C4-2B (cell line): ENCODE data around the gene EXOC3L4.

Source experiments
- ZFX ChIP-seq: fragments of 450-650 bp; IDR thresholded peaks from 2 replicates; pipeline ENCODE4 v1.6.1; 2017
- TF ChIP-seq, protein P1 (sequence below): fragments of 450-650 bp; conservative IDR thresholded peaks from 2 replicates; pipeline ENCODE4 v1.5.1; 2017; ENCODE audit warnings: mild to moderate bottlenecking

DNA sequence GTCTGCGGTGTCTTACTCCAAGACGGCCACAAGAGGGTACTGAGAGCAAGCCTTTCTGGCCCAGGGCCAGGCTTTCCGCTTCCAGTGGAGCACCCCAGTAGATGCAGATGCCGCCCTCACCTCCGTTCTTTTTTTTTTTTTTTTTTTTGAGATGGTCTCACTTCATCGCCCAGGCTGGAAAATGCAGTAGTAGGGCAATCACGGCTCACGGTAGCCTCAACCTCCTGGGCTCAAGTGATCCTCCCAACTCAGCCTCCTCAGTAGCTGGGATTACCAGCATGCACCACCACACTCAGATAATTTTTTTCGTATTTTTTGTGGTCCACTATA lies 16.1 kb upstream of the EXOC3L4 start:
- TF ChIP-seq, protein P1, sequence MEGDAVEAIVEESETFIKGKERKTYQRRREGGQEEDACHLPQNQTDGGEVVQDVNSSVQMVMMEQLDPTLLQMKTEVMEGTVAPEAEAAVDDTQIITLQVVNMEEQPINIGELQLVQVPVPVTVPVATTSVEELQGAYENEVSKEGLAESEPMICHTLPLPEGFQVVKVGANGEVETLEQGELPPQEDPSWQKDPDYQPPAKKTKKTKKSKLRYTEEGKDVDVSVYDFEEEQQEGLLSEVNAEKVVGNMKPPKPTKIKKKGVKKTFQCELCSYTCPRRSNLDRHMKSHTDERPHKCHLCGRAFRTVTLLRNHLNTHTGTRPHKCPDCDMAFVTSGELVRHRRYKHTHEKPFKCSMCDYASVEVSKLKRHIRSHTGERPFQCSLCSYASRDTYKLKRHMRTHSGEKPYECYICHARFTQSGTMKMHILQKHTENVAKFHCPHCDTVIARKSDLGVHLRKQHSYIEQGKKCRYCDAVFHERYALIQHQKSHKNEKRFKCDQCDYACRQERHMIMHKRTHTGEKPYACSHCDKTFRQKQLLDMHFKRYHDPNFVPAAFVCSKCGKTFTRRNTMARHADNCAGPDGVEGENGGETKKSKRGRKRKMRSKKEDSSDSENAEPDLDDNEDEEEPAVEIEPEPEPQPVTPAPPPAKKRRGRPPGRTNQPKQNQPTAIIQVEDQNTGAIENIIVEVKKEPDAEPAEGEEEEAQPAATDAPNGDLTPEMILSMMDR = peak; percentile 82
- no peak for TF ChIP-seq ZFX
